ENCODE measurements around the gene SULT1E1. TPM values are rescaled to one million over a fixed set of nuclear protein-coding genes. Genes with fewer than 3 reads are reported as not detected.

The SULT1E1 gene
- total and polyA plus RNA-seq, 4 donors, result 1.8 to 63.0 (median 20.4) TPM

GRCh38 chr4:69855822-69856221 is 4.1 kb downstream of the SULT1E1 start:
- TF ChIP-seq HNF4A (conservative IDR thresholded peaks at IDR 0.05) (no peak), FOXA1 (IDR thresholded peaks at IDR 0.05) (no peak), CTCF (IDR thresholded peaks at IDR 0.05; ENCODE audit: low read depth, low read length, missing input control) (no peak), EGR1 (IDR thresholded peaks at IDR 0.05; ENCODE audit: low read depth in 2 of 2) (no peak)
- WGBS, result 94% methylated on average over 2 of the region's 2 CpGs
- Histone ChIP-seq H3K27me3 (ENCODE audit: control insufficient read depth in 4 of 4, insufficient read depth in 4 of 4, low read length in 3 of 4) (no peaks in the 10 kb centered on the region), H3K4me1 (ENCODE audit: control insufficient read depth in 4 of 4, insufficient read depth in 4 of 4, low read length in 3 of 4) (peaks cover 0 to 34% (median 8%) of the 10 kb centered on the region in 4 donors), H3K9ac (ENCODE audit: low read depth in 1 of 2, low read length in 2 of 2) (no peak overlapping the region), H3K27ac (ENCODE audit: low read depth in 1 of 2, low read length in 2 of 2) (no peak overlapping the region), H3K9me3 (ENCODE audit: control insufficient read depth in 4 of 4, low read length in 3 of 4) (no peaks in the 10 kb centered on the region), H3K4me3 (ENCODE audit: low read depth in 1 of 3, low read length in 3 of 3) (no peak overlapping the region), H3K36me3 (ENCODE audit: control insufficient read depth in 4 of 4, insufficient read depth in 3 of 4, low read depth in 1 of 4, low read length in 3 of 4) (peaks cover 0 to 17% (median 4%) of the 10 kb centered on the region in 4 donors)
- no peak for DNase-seq (ENCODE audit: low spot score)

- Histone ChIP-seq H3K4me1 (ENCODE audit: control insufficient read depth in 4 of 4, insufficient read depth in 4 of 4, low read length in 3 of 4) (no peaks in the 10 kb centered on the region), H3K4me3 (ENCODE audit: low read depth in 1 of 3, low read length in 3 of 3) (no peak overlapping the region), H3K27me3 (ENCODE audit: control insufficient read depth in 4 of 4, insufficient read depth in 4 of 4, low read length in 3 of 4) (no peaks in the 10 kb centered on the region), H3K9ac (ENCODE audit: low read depth in 1 of 2, low read length in 2 of 2) (no peak overlapping the region), H3K9me3 (ENCODE audit: control insufficient read depth in 4 of 4, low read length in 3 of 4) (no peaks in the 10 kb centered on the region), H3K36me3 (ENCODE audit: control insufficient read depth in 4 of 4, insufficient read depth in 3 of 4, low read depth in 1 of 4, low read length in 3 of 4) (peaks cover 0 to 43% (median 5%) of the 10 kb centered on the region in 4 donors), H3K27ac (ENCODE audit: low read depth in 1 of 2, low read length in 2 of 2) (no peak overlapping the region)
- TF ChIP-seq ATF3 (IDR thresholded peaks at IDR 0.05), result no peak
- no peak for DNase-seq (ENCODE audit: low spot score)
- 86% methylated on average over 1 of the region's 1 CpG for WGBS
Measured at GRCh38 chr4:69849969-69850368, 10.0 kb downstream of the SULT1E1 start.

GRCh38 chr4:69849297-69849696 is 10.6 kb downstream of the SULT1E1 start:
- TF ChIP-seq FOXA1 (IDR thresholded peaks at IDR 0.05) (no peak), HNF4G (IDR thresholded peaks at IDR 0.05) (no peak), RXRA (IDR thresholded peaks at IDR 0.05) (no peak), HNF4A (conservative IDR thresholded peaks at IDR 0.05) (no peak), NR2F2 (IDR thresholded peaks at IDR 0.05) (no peak), ATF3 (IDR thresholded peaks at IDR 0.05) (no peak), ZBTB33 (IDR thresholded peaks at IDR 0.05) (no peak), EGR1 (IDR thresholded peaks at IDR 0.05; ENCODE audit: low read depth in 2 of 2) (no peak), GABPA (IDR thresholded peaks at IDR 0.05 in 1 of 2, conservative IDR thresholded peaks at IDR 0.05 in 1 of 2) (no peak), MAX (IDR thresholded peaks at IDR 0.05) (no peak), SP1 (IDR thresholded peaks at IDR 0.05) (no peak), YY1 (IDR thresholded peaks at IDR 0.05) (no peak), FOXA2 (IDR thresholded peaks at IDR 0.05) (no peak), RAD21 (IDR thresholded peaks at IDR 0.05) (no peak), JUND (IDR thresholded peaks at IDR 0.05) (no peak)
- no peak for DNase-seq (ENCODE audit: low spot score)
- Histone ChIP-seq H3K4me3 (ENCODE audit: low read depth in 1 of 3, low read length in 3 of 3) (no peak overlapping the region), H3K27ac (ENCODE audit: low read depth in 1 of 2, low read length in 2 of 2) (no peak overlapping the region), H3K4me1 (ENCODE audit: control insufficient read depth in 4 of 4, insufficient read depth in 4 of 4, low read length in 3 of 4) (peaks cover 0 to 3% (median 0%) of the 10 kb centered on the region in 4 donors), H3K9me3 (ENCODE audit: control insufficient read depth in 4 of 4, low read length in 3 of 4) (no peaks in the 10 kb centered on the region), H3K27me3 (ENCODE audit: control insufficient read depth in 4 of 4, insufficient read depth in 4 of 4, low read length in 3 of 4) (no peaks in the 10 kb centered on the region), H3K36me3 (ENCODE audit: control insufficient read depth in 4 of 4, insufficient read depth in 3 of 4, low read depth in 1 of 4, low read length in 3 of 4) (peaks cover 0 to 45% (median 5%) of the 10 kb centered on the region in 4 donors), H3K9ac (ENCODE audit: low read depth in 1 of 2, low read length in 2 of 2) (no peak overlapping the region)
- WGBS, result 85% methylated on average over 3 of the region's 3 CpGs
